ENCODE data around the gene TMEM62. TPM values are rescaled to one million over a fixed set of nuclear protein-coding genes. Genes with fewer than 3 reads are reported as not detected.

TMEM62 gene
- polyA plus RNA-seq (2011; rRNA removed) (7.8 and 9.5 TPM in 2 replicates), polyA plus RNA-seq (2017; fragmentation: RNase III; extraction: RNeasy Plus Mini Kit Qiagen cat#74134 plus additional on column Dnase treatment) (6.9 to 7.6 TPM (median 7.5 TPM) in 3 replicates), polyA minus RNA-seq (2011; rRNA and poly(A)+ RNA removed) (3.7 and 3.8 TPM in 2 replicates)
- polyA plus RNA-seq (2012; cell fraction: cytosol; rRNA removed) = 2.9 and 3.1 TPM in 2 replicates
- 4.4 and 8.9 TPM in 2 replicates for polyA plus RNA-seq (2012; cell fraction: nucleus; rRNA removed)

DNA sequence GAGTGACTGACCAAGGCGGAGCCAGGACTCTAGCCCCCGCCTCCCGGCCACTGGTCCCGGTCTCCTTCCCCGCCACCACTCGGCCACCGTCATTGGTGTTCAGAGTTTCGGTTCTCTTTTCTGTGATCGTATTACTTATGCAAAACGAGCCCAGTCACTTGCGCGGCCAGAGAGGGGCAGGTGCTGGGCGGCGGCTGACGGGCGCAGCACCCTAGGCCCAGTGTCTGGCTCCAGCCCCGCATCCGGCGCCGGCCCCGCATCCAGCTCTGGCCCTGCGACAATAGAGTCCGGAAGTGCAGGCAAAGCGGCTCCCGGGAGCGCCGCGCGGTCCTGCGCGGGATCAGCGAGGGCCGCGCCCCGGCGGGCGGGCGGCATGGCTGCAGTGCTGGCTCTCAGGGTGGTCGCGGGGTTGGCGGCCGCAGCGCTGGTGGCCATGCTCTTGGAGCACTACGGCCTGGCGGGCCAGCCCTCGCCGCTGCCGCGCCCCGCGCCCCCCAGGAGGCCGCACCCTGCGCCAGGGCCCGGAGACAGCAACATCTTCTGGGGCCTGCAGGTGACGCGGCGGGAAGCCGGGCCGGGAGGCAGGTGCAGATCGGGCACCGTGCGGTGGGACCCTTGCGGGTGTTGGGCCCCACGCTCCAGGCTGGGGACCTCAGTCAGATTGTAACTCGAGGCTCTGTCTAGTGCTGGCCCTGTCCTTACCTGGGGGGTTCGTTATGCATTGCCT lies at the start of gene TMEM62:
Gene TMEM62 (plus strand): TSS at position 157 of the 727 bp plus-strand sequence. CDS start 217 bp downstream, at position 374.
- FAIRE-seq (no peak), DNase-seq (ENCODE audit: low read depth in 1 of 2, low spot score in 1 of 2) (peak; percentile 68 to 73), ATAC-seq (peak; percentile 92 to 93)
- peak within 1 kb of the TSS; percentile 95 for H3K4me3 ChIP-seq
- CTCF ChIA-PET = no interaction called here
- H3K4me2 ChIP-seq = peak within 1 kb of the TSS; percentile 96
- H3K4me1 ChIP-seq = peaks cover 17% of the 10 kb centered on the region; the same call in 2 of the 3 replicates
- TF ChIP-seq CBX2 (IDR thresholded peaks at IDR 0.05; ENCODE audit: borderline replicate concordance, low read depth) (no peak), ZFP36 (IDR thresholded peaks at IDR 0.05; ENCODE audit: borderline replicate concordance, partially characterized antibody) (no peak), HOXB13 (CRISPR knock-in tag; IDR thresholded peaks at IDR 0.05; ENCODE audit: low read depth) (no peak), NPAS2 (CRISPR knock-in tag; IDR thresholded peaks at IDR 0.05; ENCODE audit: borderline replicate concordance) (no peak), CBX8 (IDR thresholded peaks at IDR 0.05) (no peak), POLR2A (IDR thresholded peaks at IDR 0.05; ENCODE audit: low read length) (peak; percentile 12; the same call in 1 of the 2 replicates), EHF (CRISPR knock-in tag; IDR thresholded peaks at IDR 0.05) (no peak), NFE2L2 (conservative IDR thresholded peaks at IDR 0.05; ENCODE audit: low read length) (no peak), USF2 (IDR thresholded peaks at IDR 0.05) (no peak), RAD21 (conservative IDR thresholded peaks at IDR 0.05 in 1 of 2, IDR thresholded peaks at IDR 0.05 in 1 of 2) (no peak), CTCF (IDR thresholded peaks at IDR 0.05) (no peak), NR3C1 (IDR thresholded peaks at IDR 0.05) (no peak), ESRRA (IDR thresholded peaks at IDR 0.05; ENCODE audit: borderline replicate concordance, low read length) (no peak), BCL3 (IDR thresholded peaks at IDR 0.05) (no peak), JUNB (IDR thresholded peaks at IDR 0.05) (no peak), TFCP2L1 (CRISPR knock-in tag; IDR thresholded peaks at IDR 0.05) (no peak), MAZ (IDR thresholded peaks at IDR 0.05; ENCODE audit: borderline replicate concordance, low read depth, low read length) (no peak), PHF8 (IDR thresholded peaks at IDR 0.05; ENCODE audit: borderline replicate concordance, low read depth) (peak; percentile 73), RNF2 (IDR thresholded peaks at IDR 0.05; ENCODE audit: borderline replicate concordance, low read depth) (no peak), BHLHE40 (IDR thresholded peaks at IDR 0.05; ENCODE audit: low read depth, low read length) (no peak), MAX (IDR thresholded peaks at IDR 0.05) (peak; percentile 40; the same call in 1 of the 2 replicates), TP53 (CRISPR knock-in tag; IDR thresholded peaks at IDR 0.05) (no peak), HEYL (CRISPR knock-in tag; IDR thresholded peaks at IDR 0.05) (no peak), CHD2 (IDR thresholded peaks at IDR 0.05; ENCODE audit: low read length, partially characterized antibody) (no peak), JUN (IDR thresholded peaks at IDR 0.05) (peak; percentile 20 to 60; a peak in 2 of 5 replicates), E2F6 (IDR thresholded peaks at IDR 0.05; ENCODE audit: borderline replicate concordance, low read depth) (0 out of 2 replicates have a peak, but pooled peaks have one; percentile 22), CEBPB (IDR thresholded peaks at IDR 0.05) (no peak), HDAC2 (IDR thresholded peaks at IDR 0.05) (no peak), HOXA7 (CRISPR knock-in tag; IDR thresholded peaks at IDR 0.05) (no peak), RARB (CRISPR knock-in tag; IDR thresholded peaks at IDR 0.05) (no peak), EHMT2 (IDR thresholded peaks at IDR 0.05; ENCODE audit: low read depth) (no peak), EP300 (IDR thresholded peaks at IDR 0.05) (no peak), HOXB5 (CRISPR knock-in tag; IDR thresholded peaks at IDR 0.05) (no peak)
- TF ChIP-seq, protein P1, sequence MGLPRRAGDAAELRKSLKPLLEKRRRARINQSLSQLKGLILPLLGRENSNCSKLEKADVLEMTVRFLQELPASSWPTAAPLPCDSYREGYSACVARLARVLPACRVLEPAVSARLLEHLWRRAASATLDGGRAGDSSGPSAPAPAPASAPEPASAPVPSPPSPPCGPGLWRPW (IDR thresholded peaks at IDR 0.05) = no peak
- POLR2A ChIA-PET = interaction anchor here (1.5 kb wide), 1 partner anchor 27 kb away, joined by 3 read pairs; the partner anchor contains the start of gene UBR1
- no peaks in the 10 kb centered on the region for H3K9me3 ChIP-seq
- 1% methylated on average over 11 of the region's 66 CpGs for WGBS (ENCODE audit: missing lambda C conversion rate)
- H3K27ac ChIP-seq = peak within 1 kb of the TSS; percentile 88 to 98
